Measurements from ENCODE around the gene CEBPA.

GRCh38 chr19:33329736-33330135 is 27.4 kb upstream of the CEBPA start:
- TF ChIP-seq CTCF (IDR thresholded peaks at IDR 0.05; ENCODE audit: borderline replicate concordance, extremely low read depth, low read length, poor library complexity, severe bottlenecking) (no peak), EZH2 (IDR thresholded peaks at IDR 0.05; ENCODE audit: borderline replicate concordance, low read depth, low read length, severe bottlenecking) (no peak)
